Measurements from ENCODE around the gene ATG16L1. TPM values are rescaled to one million over a fixed set of nuclear protein-coding genes. Genes with fewer than 3 reads are reported as not detected.

ATG16L1 gene
- total RNA-seq, 1 experiment from 2014 or later: 52.3 TPM

DNA sequence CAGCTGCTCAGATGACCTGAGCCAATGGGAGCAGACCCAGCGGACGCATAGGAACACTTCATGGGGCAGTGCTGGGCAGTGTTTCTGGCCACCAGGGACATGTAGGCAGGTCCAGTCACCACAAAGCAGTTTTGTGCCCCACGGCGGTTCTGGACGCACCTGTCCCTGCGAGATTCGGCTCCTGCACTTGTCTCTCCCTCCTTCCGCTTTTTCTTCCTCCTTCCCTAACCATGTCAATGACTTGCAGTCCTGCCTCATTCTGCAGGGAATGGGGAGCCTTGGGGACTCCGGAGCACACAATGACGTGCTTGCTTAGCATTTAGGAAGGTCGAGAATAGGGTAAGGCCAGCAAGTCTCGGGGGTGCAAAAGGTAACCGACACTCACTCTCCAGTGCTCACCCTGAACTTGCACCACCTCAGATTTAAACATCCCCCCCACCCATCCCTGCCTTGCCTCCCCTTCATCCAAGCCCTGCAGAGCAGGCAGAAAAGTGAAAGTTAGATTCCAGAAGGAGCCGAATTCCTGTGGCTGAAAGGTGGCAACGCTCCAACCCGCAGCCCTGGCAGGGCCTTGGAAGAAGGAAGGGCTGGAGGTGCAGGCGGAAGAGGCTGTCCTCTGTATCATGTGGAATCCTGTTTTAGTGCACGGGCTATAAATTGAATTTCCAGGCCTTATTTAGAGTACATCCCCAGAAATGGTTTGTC lies 40.5 kb upstream of the ATG16L1 start:
- peak; percentile 89 for ATAC-seq
- in situ Hi-C loops (cut with HindIII; ENCODE audit: low pct_unique_long_range_greater_than_20kb, low sequenced_read_pairs) (no loop called here), intact Hi-C loops (cut with micrococcal nuclease; ENCODE audit: unreplicated experiment) (no loop called here)
- H3K36me3 ChIP-seq (ENCODE audit: control insufficient read depth, insufficient read depth, low read length): no peaks in the 10 kb centered on the region
- no peaks in the 10 kb centered on the region for H3K27me3 ChIP-seq (ENCODE audit: control insufficient read depth, insufficient read depth, low read length)
- POLR2A ChIA-PET: no interaction called here
- TF ChIP-seq, protein P1, sequence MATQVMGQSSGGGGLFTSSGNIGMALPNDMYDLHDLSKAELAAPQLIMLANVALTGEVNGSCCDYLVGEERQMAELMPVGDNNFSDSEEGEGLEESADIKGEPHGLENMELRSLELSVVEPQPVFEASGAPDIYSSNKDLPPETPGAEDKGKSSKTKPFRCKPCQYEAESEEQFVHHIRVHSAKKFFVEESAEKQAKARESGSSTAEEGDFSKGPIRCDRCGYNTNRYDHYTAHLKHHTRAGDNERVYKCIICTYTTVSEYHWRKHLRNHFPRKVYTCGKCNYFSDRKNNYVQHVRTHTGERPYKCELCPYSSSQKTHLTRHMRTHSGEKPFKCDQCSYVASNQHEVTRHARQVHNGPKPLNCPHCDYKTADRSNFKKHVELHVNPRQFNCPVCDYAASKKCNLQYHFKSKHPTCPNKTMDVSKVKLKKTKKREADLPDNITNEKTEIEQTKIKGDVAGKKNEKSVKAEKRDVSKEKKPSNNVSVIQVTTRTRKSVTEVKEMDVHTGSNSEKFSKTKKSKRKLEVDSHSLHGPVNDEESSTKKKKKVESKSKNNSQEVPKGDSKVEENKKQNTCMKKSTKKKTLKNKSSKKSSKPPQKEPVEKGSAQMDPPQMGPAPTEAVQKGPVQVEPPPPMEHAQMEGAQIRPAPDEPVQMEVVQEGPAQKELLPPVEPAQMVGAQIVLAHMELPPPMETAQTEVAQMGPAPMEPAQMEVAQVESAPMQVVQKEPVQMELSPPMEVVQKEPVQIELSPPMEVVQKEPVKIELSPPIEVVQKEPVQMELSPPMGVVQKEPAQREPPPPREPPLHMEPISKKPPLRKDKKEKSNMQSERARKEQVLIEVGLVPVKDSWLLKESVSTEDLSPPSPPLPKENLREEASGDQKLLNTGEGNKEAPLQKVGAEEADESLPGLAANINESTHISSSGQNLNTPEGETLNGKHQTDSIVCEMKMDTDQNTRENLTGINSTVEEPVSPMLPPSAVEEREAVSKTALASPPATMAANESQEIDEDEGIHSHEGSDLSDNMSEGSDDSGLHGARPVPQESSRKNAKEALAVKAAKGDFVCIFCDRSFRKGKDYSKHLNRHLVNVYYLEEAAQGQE (IDR thresholded peaks at IDR 0.05; ENCODE audit: insufficient read depth in 1 of 2, low read depth in 2 of 2, low read length in 1 of 2): no peak
- TF ChIP-seq, protein P2, sequence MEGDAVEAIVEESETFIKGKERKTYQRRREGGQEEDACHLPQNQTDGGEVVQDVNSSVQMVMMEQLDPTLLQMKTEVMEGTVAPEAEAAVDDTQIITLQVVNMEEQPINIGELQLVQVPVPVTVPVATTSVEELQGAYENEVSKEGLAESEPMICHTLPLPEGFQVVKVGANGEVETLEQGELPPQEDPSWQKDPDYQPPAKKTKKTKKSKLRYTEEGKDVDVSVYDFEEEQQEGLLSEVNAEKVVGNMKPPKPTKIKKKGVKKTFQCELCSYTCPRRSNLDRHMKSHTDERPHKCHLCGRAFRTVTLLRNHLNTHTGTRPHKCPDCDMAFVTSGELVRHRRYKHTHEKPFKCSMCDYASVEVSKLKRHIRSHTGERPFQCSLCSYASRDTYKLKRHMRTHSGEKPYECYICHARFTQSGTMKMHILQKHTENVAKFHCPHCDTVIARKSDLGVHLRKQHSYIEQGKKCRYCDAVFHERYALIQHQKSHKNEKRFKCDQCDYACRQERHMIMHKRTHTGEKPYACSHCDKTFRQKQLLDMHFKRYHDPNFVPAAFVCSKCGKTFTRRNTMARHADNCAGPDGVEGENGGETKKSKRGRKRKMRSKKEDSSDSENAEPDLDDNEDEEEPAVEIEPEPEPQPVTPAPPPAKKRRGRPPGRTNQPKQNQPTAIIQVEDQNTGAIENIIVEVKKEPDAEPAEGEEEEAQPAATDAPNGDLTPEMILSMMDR (IDR thresholded peaks at IDR 0.05): no peak
- peak; percentile 51; the same call in 1 of the 2 replicates for TF ChIP-seq POLR2AphosphoS5 (IDR thresholded peaks at IDR 0.05; ENCODE audit: low read depth, low read length)
- TF ChIP-seq TCF7L2 (IDR thresholded peaks at IDR 0.05; ENCODE audit: low read depth, low read length): no peak
- no peak for TF ChIP-seq SIN3A (IDR thresholded peaks at IDR 0.05; ENCODE audit: borderline replicate concordance, insufficient read depth, low read depth, low read length)
- DNase-seq (ENCODE audit: low read depth, low spot score): peak; percentile 18
- no TSS peak for BruUV-seq (replicated peaks)
- H3K4me1 ChIP-seq (ENCODE audit: control insufficient read depth, insufficient read depth, low read length): peaks cover 26% of the 10 kb centered on the region
- CTCF ChIA-PET: no interaction called here
- peak overlapping the region in 1 of 2 experiments; percentile 28; a peak in 1 of 4 replicates for H3K4me3 ChIP-seq (ENCODE audit: low read depth in 2 of 2, low read length in 2 of 2)
- H3K9me3 ChIP-seq (ENCODE audit: control insufficient read depth, insufficient read depth, low read depth, low read length): no peaks in the 10 kb centered on the region
- H3K27ac ChIP-seq (ENCODE audit: low read length): no peak overlapping the region; the same call in 1 of the 2 replicates

DNA sequence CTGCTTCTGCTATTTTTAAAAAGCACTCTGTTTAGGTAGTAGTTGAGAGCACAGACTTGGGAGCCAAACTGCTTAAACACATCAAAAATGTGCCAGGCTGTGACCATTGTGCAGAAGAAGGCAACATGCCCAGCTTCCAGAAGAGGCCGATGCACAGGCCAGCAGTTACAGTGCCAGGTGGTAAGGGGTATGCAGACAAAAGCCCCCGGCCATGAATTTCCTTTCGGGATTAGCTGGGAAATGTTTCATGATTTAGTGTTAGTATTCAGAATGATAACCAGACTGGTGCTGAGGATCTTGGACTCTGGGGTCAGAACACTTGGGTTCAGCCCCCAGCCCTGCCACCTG lies 40.0 kb upstream of the ATG16L1 start:
- intact Hi-C loops (cut with micrococcal nuclease; ENCODE audit: unreplicated experiment) (no loop called here), in situ Hi-C loops (cut with HindIII; ENCODE audit: low pct_unique_long_range_greater_than_20kb, low sequenced_read_pairs) (no loop called here)
- H3K4me1 ChIP-seq (ENCODE audit: control insufficient read depth, insufficient read depth, low read length): peaks cover 26% of the 10 kb centered on the region
- no peaks in the 10 kb centered on the region for H3K9me3 ChIP-seq (ENCODE audit: control insufficient read depth, insufficient read depth, low read depth, low read length)
- no TSS peak for BruUV-seq (replicated peaks)
- H3K36me3 ChIP-seq (ENCODE audit: control insufficient read depth, insufficient read depth, low read length): no peaks in the 10 kb centered on the region
- TF ChIP-seq TCF7L2 (IDR thresholded peaks at IDR 0.05; ENCODE audit: low read depth, low read length) (no peak), POLR2AphosphoS5 (IDR thresholded peaks at IDR 0.05; ENCODE audit: low read depth, low read length) (no peak), SIN3A (IDR thresholded peaks at IDR 0.05; ENCODE audit: borderline replicate concordance, insufficient read depth, low read depth, low read length) (no peak)
- TF ChIP-seq, protein P2 (IDR thresholded peaks at IDR 0.05): no peak
- TF ChIP-seq, protein P1 (IDR thresholded peaks at IDR 0.05; ENCODE audit: insufficient read depth in 1 of 2, low read depth in 2 of 2, low read length in 1 of 2): no peak
- no peak overlapping the region; the same call in 1 of the 2 replicates for H3K27ac ChIP-seq (ENCODE audit: low read length)
- ATAC-seq (no peak), DNase-seq (ENCODE audit: low read depth, low spot score) (no peak)
- H3K27me3 ChIP-seq (ENCODE audit: control insufficient read depth, insufficient read depth, low read length): no peaks in the 10 kb centered on the region
- POLR2A ChIA-PET: no interaction called here
- CTCF ChIA-PET: no interaction called here
- H3K4me3 ChIP-seq (ENCODE audit: low read depth in 2 of 2, low read length in 2 of 2): no peak overlapping the region
